Body of pancreas (tissue), 4 donors: ENCODE measurements around the gene SIRPB2.

ENCODE experiments used
- POLR2A ChIP-seq, 3 donors: fragments of 450-650 bp; IDR thresholded peaks; one replicate each; pipeline ENCODE4 v1.6.1; 2016; ENCODE audit warnings: antibody characterized with exemption in 3 of 3, mild to moderate bottlenecking in 2 of 3
- TF ChIP-seq, protein P1 (sequence below), 7 experiments: fragments of 450-650 bp in 4 of 7; fragments of 200-600 bp in 3 of 7; sonication (generic) in 3 of 7; IDR thresholded peaks; one replicate each; pipeline ENCODE4 v1.5.1; 2016 to 2019; ENCODE audit warnings: antibody characterized with exemption in 7 of 7

- TF ChIP-seq, protein P1, sequence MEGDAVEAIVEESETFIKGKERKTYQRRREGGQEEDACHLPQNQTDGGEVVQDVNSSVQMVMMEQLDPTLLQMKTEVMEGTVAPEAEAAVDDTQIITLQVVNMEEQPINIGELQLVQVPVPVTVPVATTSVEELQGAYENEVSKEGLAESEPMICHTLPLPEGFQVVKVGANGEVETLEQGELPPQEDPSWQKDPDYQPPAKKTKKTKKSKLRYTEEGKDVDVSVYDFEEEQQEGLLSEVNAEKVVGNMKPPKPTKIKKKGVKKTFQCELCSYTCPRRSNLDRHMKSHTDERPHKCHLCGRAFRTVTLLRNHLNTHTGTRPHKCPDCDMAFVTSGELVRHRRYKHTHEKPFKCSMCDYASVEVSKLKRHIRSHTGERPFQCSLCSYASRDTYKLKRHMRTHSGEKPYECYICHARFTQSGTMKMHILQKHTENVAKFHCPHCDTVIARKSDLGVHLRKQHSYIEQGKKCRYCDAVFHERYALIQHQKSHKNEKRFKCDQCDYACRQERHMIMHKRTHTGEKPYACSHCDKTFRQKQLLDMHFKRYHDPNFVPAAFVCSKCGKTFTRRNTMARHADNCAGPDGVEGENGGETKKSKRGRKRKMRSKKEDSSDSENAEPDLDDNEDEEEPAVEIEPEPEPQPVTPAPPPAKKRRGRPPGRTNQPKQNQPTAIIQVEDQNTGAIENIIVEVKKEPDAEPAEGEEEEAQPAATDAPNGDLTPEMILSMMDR (IDR thresholded peaks at IDR 0.05), result peak; percentile 61 to 89 (median 79)
- TF ChIP-seq POLR2A (IDR thresholded peaks at IDR 0.05), result no peak
Measured at GRCh38 chr20:1437235-1437904, 53.9 kb downstream of the SIRPB2 start.
